ENCODE measurements around the gene GPR161.

GPR161 gene

DNA sequence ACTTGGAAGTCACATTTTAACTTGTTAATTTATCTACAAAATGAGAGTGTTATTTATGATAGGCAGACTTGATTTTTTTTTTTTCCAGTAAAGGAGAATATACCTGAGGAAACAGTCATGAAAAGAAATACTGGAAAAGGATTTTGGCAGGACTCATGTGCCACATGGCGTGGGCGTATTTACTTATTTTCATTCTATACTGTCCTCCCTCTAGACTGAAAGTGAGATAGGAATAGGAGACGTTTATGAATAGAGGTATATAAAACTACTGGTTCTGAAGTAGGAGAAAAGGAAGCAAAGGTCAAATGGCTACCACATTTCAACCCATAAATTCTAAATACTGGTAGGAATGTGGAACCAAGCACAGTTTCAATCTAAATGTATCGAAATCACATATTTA is 105.1 kb downstream of the GPR161 start:
- DNase-seq (ENCODE audit: low read depth in 2 of 2), result no peak

DNA sequence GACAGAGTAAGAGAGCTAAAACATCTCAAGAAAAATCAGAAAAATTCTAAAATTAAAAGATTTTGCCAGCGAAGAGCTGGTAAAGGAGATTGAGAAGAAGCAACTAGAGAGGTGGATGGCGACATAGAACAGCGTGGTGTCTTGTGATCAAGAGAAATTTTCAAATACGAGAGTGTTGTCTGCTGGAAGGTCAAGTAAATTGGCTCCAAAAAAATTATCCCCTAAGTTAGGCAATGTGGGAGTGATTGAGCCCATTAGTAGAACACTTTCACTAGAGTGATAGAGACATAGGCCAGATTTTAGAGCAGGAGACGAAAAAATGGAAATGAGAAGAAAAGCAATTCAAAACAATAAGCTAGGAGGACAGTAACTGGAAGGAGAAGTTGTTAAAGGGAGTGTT is 105.5 kb downstream of the GPR161 start:
- no peak for DNase-seq (ENCODE audit: low read depth in 2 of 2)
